Activated CD8-positive, alpha-beta memory T cell treated with anti-CD3 and anti-CD28 coated beads, Interleukin-2, amount 50 U/mL, for 48 hours (primary cell): ENCODE results near the gene JARID2.
"Not testable (repeated sequence)": the region's sequence is repeated elsewhere in the genome, so short reads cannot be mapped to it uniquely, and the experiment has no call there.

Experiments used
- DNase-seq: peaks from one replicate; pipeline ENCODE4 v3.0.0-alpha.2; 2020

The JARID2 gene

DNA sequence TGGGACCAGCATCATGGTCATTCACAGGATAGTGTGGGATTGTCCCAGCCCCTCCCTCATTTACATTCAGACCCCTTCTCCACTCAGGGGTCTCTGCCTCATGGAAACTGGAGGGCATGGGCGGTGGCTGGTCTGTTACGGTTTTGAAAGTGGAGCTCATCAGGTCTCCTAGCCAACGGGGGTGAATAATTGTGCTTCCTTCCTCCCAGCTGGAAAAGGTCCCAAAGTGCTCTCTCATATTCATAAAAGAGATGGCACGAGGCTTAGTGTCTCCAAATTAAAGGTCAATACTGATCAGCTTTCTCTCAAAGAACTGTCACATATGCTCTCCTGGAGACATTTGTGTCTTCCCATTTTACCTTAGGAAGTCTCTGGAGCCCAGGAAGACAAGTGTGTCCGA, 19.9 kb downstream of the JARID2 start:
- DNase-seq, result no peak

DNA sequence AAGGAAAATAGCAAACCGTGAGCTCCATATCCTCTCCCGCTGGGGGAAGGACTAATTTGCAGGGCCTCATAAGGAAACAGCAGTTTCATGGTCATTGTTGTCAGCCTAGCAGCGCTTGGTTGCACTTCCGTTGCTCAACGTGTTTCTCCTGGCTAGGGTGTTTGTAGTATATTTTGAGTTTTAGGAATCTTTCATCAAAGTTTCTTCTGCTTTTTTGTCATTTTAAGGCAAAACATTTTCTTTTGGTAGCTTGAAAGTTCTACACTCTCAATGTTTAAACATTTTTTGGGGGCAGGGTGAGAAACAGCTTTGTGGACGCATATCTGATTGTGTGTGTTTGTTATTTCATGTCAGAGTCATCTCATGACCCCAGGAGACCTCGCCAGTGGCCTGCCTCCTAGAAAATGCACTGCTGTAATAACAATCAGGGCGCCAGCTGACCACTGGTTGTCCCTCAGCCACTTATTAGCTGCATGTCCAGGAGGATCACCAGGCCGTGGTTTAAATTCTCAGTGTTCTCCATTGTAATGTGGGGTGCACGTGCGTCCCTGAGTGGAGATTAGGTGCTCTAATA, 20.6 kb downstream of the JARID2 start:
- no peak for DNase-seq

DNA sequence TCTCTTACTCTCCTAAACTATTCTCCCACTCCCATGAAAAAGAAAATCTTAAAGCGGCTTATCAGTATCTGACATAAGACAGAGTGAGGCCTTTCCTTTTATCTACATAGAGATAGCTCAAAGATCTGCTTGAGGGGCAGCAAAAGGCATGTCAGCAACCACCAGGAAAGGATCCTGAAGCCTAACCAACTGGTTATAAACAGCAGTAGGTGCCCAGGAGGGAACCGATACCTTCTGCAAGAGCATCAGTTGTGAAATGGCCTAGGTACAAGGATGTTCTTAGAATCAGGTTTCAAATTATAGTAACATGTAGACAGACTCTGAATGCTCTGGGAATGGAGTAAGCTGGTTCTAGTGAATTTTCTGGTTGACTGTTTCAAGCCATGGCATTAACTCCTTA, 21.4 kb downstream of the JARID2 start:
- no peak for DNase-seq

DNA sequence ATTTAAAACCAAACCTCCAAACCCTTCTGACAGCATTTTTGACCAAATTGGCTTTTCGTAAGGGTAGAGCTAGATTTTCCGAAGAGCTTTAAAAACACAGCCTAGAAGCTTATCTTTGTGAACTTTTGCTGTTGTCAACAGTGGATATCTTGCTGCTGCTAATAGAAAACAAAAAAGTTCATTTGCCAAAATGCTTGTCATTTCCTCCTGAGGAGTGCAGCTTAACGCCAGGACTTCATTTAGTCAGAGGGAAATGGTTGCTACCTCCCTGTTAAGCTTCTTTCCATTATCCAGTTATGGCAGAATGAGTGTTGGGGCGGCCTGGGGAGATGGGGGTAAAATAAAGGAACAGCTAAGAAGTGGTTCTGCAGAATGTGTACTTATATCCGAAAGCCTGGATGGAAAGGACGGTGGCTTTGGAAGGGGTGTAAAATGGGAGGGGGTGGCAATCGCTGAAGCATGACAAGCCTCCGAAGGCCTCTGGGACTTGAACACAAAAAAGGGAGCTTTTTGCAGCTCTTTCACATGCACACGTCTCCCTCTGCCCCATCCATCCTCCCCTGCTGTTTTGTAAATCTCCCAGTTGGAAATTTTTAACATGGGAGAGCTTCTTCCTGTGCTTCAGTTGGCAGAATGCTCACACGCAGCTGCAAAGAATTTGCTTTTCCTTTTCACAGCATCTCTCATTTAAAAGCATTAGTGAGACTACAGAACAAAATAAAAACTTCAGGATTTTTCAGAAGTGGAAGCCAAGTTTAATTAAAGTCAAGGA, 22.5 kb downstream of the JARID2 start:
- no peak for DNase-seq

DNA sequence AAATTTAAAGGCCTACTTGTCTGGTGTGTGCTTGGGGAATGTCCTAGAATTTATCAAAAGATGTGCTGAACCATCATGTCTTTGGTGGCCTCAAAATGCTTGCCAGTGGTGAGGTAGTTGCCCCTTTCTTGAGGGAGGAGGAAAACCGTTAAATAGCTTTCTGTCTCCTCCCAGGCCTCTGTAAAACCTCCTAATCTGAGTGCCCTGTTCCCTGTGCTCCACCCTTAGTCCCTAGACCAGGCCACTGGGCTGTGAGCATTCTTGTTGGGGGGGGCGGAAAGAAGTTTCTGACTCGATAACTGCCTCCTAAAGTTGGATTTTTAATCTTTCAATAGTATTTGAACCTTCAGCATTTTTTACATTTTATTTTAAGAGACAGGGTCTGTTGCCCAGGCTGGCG, 23.1 kb downstream of the JARID2 start:
- DNase-seq, result no peak

DNA sequence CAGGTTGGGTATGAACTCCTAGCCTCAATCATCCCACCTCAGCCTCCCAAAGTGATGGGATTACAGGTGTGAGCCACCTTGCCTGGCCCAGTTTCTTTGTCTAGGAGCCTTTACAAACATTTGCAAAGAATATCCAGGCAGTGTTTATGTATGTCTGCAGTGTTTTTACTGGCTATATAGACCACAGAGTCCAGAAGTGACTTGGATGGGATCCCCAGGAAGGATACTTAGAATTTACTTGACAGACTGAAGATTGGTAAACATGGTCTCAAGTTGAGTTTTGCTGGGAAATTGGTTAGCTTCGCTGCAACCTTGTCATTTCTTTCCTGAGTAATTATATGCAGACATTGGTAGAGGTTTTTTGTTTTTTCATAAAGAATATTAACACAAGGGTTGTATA, 23.8 kb downstream of the JARID2 start:
- no peak for DNase-seq

DNA sequence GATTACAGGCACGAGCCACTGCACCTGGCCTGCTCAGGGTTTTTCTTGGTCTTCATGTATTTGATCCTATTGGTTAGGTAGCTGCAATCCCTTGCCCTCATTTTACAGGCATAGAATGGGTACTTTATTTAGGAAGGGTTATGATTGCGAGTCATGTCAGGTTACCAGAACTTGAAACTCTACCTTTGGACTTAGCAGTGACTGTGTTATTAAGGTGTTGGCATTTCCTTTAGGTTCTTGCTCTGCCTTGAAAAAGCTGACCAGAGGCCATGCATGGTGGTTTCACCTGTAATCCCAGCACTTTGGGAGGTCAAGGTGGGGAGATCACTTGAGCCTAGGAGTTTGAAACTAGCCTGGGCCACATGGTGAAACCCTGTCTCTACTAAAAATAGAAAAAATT, 24.5 kb downstream of the JARID2 start:
- DNase-seq, result no peak

DNA sequence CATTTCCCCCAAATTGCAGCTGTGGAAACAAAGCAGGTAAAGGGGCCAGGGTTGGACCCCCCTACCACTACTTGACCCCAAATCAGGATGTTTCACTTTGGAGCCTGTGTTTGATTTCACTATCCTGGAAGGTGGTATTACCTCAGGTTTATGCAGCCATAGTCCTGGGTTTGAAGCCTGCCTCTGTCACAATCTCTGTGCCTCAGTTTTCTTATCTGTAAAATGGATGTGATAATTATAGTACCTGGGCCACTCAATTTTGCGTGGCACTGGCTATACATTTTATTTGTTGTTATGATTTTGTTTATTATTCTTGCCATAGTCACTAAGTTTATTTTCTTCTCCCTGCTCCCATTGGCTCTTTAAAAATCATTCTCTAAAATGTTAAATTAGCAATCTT, 26.7 kb downstream of the JARID2 start:
- no peak for DNase-seq

DNA sequence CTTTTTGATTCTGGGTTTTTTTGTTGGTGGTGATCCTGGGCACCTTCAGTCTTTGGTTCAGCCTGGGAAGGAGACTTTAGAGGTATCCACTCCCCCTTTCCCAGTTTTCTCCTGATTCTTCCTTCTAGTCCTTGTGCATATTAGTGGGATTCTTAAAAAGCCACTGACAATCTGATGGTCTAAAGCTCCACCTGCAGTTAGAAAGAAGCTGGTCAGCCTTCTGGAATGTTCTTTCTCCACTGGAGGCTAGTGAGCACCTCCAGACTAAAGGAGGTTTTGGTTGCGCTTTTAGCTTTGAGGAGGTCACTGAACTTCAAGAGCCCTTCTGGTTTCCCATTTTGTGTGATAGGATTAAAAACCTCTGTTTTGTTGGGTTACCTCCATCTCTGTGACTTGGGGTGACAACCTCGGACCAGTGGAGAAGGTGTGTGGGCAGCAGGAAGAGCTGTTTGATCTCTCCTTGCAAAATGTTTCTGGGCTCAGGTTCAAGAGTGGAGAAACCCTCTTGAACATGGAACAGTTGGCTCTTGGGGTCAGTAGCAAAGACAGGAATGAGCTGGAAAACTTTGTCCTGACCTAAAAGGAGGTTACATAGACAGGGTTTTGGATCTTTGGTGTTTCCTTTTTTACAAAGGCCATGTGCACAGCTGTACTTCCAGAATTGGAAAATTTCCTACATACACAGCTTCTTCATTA, 29.0 kb downstream of the JARID2 start:
- no peak for DNase-seq

DNA sequence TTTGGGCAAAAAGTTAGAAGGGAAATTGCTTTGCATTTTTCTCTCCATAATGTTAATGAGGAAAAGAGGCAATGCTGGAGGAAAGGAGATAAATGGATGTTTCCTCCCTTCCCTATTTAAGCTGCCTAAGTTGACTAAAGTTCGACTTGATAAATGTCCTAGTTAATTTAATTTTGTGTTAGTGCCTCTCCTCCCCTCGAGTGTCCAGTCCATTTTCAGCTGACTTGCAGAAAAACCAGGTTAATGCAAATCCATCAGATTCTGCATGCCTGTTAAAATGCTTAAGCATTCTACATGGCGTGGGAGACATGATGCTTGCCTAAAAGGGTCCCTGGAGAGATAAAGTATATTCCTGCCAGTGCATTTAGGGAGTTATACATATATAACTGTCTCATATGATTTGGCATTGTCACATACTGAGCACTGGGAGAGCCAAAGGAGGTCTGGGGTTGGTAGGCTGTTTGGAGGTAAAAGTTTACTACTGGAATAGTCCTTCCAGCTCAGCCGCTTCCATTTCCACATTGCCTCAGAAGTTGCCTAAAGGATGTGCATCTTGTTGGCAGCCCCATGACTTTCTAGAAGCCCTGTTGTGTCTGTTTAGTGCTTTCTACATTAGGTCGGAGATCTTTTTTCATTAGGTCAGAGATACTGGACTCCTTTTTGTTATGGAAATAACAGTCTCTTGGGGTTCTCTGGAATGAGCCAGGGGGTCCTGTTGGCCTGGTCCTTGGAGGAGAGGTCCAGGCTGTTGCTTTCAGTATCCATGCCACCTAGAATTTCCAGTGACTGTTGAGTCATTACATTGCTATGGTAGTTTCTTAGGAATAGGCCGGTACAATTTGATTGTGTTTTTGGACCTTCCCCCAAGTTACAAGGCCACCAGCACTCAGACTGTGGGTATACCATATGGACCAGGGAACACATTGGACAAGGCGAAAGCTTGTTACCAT, 30.4 kb downstream of the JARID2 start:
- no peak for DNase-seq

DNA sequence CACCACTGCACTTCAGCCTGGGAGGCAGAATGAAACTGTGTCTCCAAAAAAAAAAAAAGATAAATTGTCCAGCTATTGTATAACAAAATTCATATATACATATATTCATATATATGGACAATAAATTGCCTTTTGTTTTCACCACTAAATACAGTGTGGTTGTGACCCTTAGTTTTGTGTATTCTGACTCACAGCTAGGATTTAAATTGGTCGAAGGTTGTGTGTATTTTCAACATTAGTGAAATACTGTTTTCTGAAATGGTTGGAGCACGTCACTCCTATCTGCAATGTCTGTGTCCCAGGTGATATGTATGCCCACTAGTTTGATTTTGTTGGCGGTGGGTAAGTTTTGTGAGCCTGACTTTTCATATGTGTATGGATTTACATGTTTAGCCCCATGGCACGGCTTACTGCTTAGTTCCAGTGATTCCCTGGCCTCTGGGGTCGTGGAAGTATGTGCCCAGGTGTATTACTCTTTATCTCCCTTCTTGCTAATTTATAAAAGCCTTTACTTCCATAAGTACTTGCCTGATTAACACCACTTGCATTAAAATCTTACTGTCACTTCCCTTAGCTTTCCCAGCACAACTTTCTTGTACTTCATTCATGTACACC, 33.3 kb downstream of the JARID2 start:
- DNase-seq, result no peak

DNA sequence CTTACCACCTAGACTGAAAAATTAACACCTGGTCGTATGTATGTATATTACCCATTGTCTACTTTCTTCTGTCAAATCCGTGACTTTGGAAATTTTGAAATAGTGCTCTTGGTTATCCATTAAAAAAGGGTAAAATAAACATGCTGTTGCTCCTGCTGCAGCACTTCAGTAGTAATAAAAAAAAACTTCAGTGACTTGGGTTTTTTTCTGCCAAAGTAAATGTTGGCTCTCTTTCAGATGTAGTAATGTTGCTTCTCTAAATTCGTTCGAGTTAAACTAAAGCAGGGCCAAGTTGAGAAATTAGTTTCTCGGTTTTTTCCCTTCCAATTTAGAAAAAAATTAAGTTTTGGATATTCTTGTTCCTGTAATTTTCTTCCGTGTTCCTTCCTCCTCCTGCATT, 34.2 kb downstream of the JARID2 start:
- DNase-seq, result no peak

DNA sequence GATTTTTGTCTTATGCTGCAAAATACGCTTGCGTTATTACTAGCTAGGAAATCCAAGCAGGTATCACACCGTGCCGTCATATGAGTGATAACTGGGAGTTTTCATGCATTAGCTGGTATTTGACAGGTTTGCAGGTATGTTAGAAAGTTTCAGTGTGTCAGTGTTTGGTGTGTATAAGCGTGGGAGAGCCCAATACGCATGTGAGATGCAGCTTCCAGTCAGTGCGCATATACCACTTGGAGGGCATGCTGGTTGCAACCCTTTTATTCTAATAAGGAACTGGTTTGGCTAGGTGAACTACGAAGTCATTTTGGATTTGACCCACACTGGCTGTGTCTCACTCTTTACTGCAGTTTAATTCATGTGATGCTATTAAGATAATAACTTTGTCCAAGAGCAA, 35.1 kb downstream of the JARID2 start:
- DNase-seq, result no peak

DNA sequence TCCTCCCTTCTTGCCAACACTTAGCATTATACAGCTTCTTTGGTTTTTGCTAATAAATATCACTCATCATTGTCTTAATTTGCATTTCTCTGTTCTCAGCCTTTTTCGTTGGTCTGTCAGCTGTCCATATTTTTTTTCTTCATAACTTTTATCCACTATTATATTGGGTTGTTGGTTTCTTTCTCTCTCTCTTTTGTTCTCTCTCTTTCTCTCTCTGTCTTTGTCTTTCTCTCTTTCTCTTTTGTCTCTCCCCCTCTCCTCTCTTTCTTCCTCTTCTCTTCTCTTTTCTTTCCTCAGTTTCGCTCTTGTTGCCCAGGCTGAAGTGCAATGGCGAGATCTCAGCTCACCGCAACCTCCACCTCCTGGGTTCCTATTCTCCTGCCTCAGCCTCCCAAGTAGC, 36.5 kb downstream of the JARID2 start:
- DNase-seq, result no peak

DNA sequence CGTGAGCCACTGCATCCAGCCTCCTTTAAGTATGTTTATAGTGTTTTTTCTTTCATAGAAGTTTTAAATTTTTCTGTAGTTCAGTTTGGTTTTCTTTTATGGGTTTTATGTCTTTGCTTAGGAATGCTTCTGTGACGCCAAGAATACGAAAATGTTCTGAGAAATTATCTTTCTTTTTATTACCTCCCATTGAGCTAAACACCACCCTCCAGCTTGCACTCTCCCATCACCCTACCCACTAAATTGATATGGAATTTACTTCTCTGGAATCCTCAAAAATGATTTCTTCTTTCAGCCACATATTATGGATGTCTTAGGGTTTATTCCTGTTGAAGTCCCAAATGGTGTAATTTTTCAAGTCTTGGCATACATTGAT, 38.1 kb downstream of the JARID2 start:
- no peak for DNase-seq

DNA sequence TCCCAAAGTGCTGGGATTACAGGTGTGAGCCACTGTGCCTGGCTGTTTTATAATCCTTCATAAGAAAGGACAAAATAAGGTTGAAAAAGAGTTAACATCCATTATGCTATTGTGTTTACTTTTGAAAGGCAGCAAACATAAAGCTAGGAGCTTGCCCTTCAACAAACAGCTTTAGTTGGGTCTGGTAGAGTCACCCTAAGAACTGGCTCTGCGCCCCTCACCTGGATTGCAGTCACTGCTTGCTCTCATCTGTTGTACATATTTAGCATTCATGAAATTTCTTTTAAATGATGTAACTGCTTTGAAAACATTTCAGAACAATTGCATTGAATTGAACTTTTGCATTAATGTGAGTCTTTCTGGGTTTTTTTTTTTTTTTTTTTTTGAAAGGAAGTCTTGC, 38.9 kb downstream of the JARID2 start:
- no peak for DNase-seq

DNA sequence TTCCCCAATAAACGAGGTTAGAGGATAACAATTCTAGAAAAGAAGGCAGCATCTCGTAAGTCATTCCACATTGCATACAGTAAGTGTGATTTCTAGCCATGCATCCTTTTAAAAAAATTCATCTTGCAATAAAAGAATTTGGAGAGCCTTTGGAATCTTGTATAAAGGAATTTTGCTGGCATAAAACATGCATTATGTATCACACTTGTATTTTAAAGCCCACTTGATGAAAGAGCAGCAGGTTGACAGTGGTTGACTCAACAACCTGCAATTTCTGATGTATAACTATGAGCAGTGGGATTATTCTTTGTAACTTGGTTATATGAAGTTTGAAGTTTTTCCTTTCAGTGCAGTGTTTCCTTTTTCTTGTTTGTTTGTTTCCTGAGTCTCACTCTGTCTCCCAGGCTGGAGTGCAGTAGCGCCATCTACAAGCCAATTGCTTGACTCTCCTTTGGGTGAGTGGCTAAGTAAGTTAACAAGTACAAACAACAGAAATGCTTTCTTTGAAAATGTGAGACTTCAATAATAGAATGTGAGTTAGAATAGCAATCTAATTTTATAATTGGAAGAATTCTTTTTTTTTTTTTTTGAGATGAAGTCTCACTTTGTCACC, 39.9 kb downstream of the JARID2 start:
- no peak for DNase-seq

DNA sequence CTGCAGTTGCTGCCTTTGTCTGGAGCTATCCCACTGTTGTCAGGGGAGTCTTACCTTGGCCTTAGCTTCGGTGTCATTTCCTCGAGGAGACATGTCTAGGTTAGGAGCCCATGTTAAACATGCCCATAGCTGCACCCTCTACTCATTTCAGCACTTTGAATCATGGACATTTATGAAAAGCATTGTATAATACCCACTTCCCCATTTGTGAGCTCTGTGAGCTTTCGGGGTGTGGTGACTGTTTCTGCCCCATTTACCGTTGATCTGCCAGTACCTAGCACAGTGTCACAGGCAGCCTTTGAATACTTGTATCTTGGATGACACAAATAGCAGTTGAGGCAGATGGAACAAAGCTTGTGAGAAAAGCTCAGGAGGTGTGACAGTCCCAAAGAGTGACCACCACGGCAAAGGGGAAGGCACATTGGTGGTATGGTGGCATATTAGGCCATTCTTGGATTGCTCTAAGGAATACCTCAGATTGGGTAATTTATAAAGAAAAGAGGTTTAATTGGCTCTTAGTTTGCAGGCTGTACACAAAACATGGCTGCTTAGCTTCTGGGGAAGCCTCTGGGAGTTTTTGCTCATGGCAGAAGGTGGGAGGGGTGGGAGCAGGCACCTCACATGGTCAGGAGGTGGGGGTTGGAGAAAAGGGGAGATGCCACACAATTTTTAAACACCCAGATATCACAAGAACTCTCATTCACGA, 42.0 kb downstream of the JARID2 start:
- no peak for DNase-seq

DNA sequence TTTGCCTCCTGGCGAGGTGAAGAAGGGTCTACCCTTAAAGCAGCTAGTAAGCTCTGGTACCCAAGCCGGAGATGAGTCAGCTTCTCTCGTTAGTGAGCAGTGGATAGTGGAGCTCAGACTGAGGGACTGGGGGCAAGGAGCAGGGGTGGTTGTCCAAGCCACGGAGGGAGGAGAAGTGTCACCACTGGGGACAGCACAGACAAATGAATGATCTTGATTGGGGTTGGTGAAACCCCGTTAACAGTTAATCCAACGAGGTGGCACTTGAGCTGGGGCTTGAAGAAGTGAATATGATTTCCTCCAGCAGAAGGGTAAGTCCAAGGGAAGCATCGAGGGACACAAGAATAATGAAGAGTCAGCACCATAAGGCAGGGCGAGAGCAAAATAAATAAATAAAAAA, 43.0 kb downstream of the JARID2 start:
- DNase-seq, result no peak

DNA sequence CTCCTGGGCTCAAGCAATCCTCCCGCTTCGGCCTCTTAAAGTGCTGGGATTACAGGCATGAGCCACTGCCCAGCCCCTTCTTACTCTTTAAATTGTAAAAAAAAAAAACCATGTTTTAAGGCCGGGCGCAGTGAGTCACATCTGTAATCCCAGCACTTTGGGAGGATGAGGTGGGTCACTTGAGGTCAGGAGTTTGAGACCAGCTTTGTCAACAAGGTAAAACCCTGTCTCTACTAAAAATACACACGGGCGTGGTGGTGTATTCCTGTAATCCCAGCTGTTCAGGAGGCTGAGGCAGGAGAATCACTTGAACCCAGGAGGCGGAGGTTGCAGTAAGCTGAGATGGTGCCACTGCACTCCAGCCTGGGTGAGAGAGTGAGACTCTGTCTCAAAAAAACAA, 43.6 kb downstream of the JARID2 start:
- not testable (repeated sequence) for DNase-seq

DNA sequence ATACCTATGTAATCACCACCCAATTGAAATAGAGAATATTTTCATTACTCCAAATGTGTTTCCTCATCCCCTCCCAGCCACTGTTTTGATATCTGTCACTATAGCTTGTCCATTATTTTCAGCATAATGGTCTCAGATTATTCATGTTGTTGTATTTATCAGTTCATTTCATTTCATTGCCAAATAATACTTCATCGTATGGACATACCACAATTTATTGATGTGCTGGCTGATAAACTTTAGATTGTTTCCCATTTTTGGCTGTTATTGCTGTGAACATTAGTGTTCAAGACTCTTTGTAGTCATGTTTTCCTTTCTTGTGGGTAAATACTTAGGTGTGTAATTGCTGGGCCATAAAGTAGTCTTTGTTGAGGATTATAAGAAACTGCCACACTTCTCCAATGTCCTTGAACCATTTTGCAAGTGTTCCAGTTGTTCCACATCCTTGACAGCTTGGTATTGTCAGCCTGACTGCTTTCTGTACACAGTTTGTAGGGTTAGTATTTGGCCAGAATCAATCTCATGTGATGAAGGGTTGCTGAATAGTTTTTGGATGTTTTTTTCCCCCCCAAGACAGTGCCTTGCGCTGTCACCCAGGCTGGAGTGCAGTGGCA, 44.3 kb downstream of the JARID2 start:
- DNase-seq, result no peak
